ENCODE results near the gene DLG5.

The DLG5 gene

GRCh38 chr10:77960829-77961329 lies 34.3 kb upstream of the DLG5 start:
- Mint-ChIP-seq H3K27ac (no peak overlapping the region), H3K4me1 (ENCODE audit: low read depth) (no peaks in the 10 kb centered on the region), H3K4me3 (no peak overlapping the region), H3K9me3 (ENCODE audit: low read depth) (no peaks in the 10 kb centered on the region), H3K36me3 (no peaks in the 10 kb centered on the region), H3K27me3 (peaks cover 2% of the 10 kb centered on the region)

GRCh38 chr10:77959887-77960455 lies 33.4 kb upstream of the DLG5 start:
- no peak overlapping the region for H3K4me3 Mint-ChIP-seq
- H3K27me3 Mint-ChIP-seq = peaks cover 2% of the 10 kb centered on the region
- H3K36me3 Mint-ChIP-seq = no peaks in the 10 kb centered on the region
- no peak overlapping the region for H3K27ac Mint-ChIP-seq
- no peaks in the 10 kb centered on the region for H3K9me3 Mint-ChIP-seq (ENCODE audit: low read depth)
- H3K4me1 Mint-ChIP-seq (ENCODE audit: low read depth) = no peaks in the 10 kb centered on the region

GRCh38 chr10:77959384-77959783 lies 32.8 kb upstream of the DLG5 start:
- H3K4me3 Mint-ChIP-seq = no peak overlapping the region
- H3K4me1 Mint-ChIP-seq (ENCODE audit: low read depth) = no peaks in the 10 kb centered on the region
- H3K9me3 Mint-ChIP-seq (ENCODE audit: low read depth) = no peaks in the 10 kb centered on the region
- peaks cover 2% of the 10 kb centered on the region for H3K27me3 Mint-ChIP-seq
- no peaks in the 10 kb centered on the region for H3K36me3 Mint-ChIP-seq
- H3K27ac Mint-ChIP-seq = no peak overlapping the region

- H3K27me3 Mint-ChIP-seq = peaks cover 1% of the 10 kb centered on the region
- H3K4me3 Mint-ChIP-seq = no peak overlapping the region
- peaks cover 3% of the 10 kb centered on the region for H3K36me3 Mint-ChIP-seq
Measured at GRCh38 chr10:77955136-77955535, 28.6 kb upstream of the DLG5 start.

GRCh38 chr10:77949167-77949566 lies 22.6 kb upstream of the DLG5 start:
- H3K36me3 Mint-ChIP-seq = peaks cover 8% of the 10 kb centered on the region
- no peak overlapping the region for H3K27ac Mint-ChIP-seq
- H3K27me3 Mint-ChIP-seq = peaks cover 15% of the 10 kb centered on the region

More at GRCh38 chr10:77955136-77955535, 28.6 kb upstream of the DLG5 start:
- H3K9me3 Mint-ChIP-seq (ENCODE audit: low read depth) = peaks cover 5% of the 10 kb centered on the region
- H3K27ac Mint-ChIP-seq = no peak overlapping the region
- no peaks in the 10 kb centered on the region for H3K4me1 Mint-ChIP-seq (ENCODE audit: low read depth)

GRCh38 chr10:77946084-77946483 lies 19.5 kb upstream of the DLG5 start:
- peaks cover 20% of the 10 kb centered on the region for H3K27me3 Mint-ChIP-seq
- no peak overlapping the region for H3K4me3 Mint-ChIP-seq
- peaks cover 8% of the 10 kb centered on the region for H3K36me3 Mint-ChIP-seq
- H3K9me3 Mint-ChIP-seq (ENCODE audit: low read depth) = peaks cover 5% of the 10 kb centered on the region
- H3K4me1 Mint-ChIP-seq (ENCODE audit: low read depth) = no peaks in the 10 kb centered on the region
- H3K27ac Mint-ChIP-seq = no peak overlapping the region

More at GRCh38 chr10:77949167-77949566, 22.6 kb upstream of the DLG5 start:
- Mint-ChIP-seq H3K9me3 (ENCODE audit: low read depth) (peaks cover 5% of the 10 kb centered on the region), H3K4me3 (no peak overlapping the region), H3K4me1 (ENCODE audit: low read depth) (no peaks in the 10 kb centered on the region)

- Mint-ChIP-seq H3K4me1 (ENCODE audit: low read depth) (no peaks in the 10 kb centered on the region), H3K9me3 (ENCODE audit: low read depth) (no peaks in the 10 kb centered on the region), H3K27me3 (peaks cover 19% of the 10 kb centered on the region), H3K36me3 (peaks cover 2% of the 10 kb centered on the region), H3K4me3 (no peak overlapping the region), H3K27ac (no peak overlapping the region)
Measured at GRCh38 chr10:77944519-77944918, 18.0 kb upstream of the DLG5 start.

GRCh38 chr10:77943121-77943901 lies 16.8 kb upstream of the DLG5 start:
- Mint-ChIP-seq H3K36me3 (no peaks in the 10 kb centered on the region), H3K27me3 (peaks cover 14% of the 10 kb centered on the region), H3K27ac (no peak overlapping the region), H3K9me3 (ENCODE audit: low read depth) (no peaks in the 10 kb centered on the region), H3K4me1 (ENCODE audit: low read depth) (no peaks in the 10 kb centered on the region), H3K4me3 (no peak overlapping the region)

GRCh38 chr10:77941790-77942189 lies 15.2 kb upstream of the DLG5 start:
- Mint-ChIP-seq H3K4me3 (no peak overlapping the region), H3K9me3 (ENCODE audit: low read depth) (no peaks in the 10 kb centered on the region), H3K36me3 (no peaks in the 10 kb centered on the region), H3K4me1 (ENCODE audit: low read depth) (no peaks in the 10 kb centered on the region), H3K27ac (no peak overlapping the region), H3K27me3 (peaks cover 14% of the 10 kb centered on the region)

GRCh38 chr10:77940627-77941026 lies 14.1 kb upstream of the DLG5 start:
- Mint-ChIP-seq H3K4me3 (no peak overlapping the region), H3K36me3 (no peaks in the 10 kb centered on the region), H3K9me3 (ENCODE audit: low read depth) (no peaks in the 10 kb centered on the region), H3K4me1 (ENCODE audit: low read depth) (no peaks in the 10 kb centered on the region), H3K27me3 (peaks cover 10% of the 10 kb centered on the region), H3K27ac (no peak overlapping the region)

GRCh38 chr10:77940225-77940624 lies 13.7 kb upstream of the DLG5 start:
- peaks cover 10% of the 10 kb centered on the region for H3K27me3 Mint-ChIP-seq
- no peaks in the 10 kb centered on the region for H3K4me1 Mint-ChIP-seq (ENCODE audit: low read depth)
- no peak overlapping the region for H3K4me3 Mint-ChIP-seq
- no peak overlapping the region for H3K27ac Mint-ChIP-seq
- no peaks in the 10 kb centered on the region for H3K36me3 Mint-ChIP-seq
- no peaks in the 10 kb centered on the region for H3K9me3 Mint-ChIP-seq (ENCODE audit: low read depth)

GRCh38 chr10:77939561-77940001 lies 13.0 kb upstream of the DLG5 start:
- Mint-ChIP-seq H3K4me1 (ENCODE audit: low read depth) (no peaks in the 10 kb centered on the region), H3K27me3 (peaks cover 10% of the 10 kb centered on the region)

GRCh38 chr10:77936697-77937567 lies 10.4 kb upstream of the DLG5 start:
- H3K36me3 Mint-ChIP-seq = no peaks in the 10 kb centered on the region
- no peaks in the 10 kb centered on the region for H3K9me3 Mint-ChIP-seq (ENCODE audit: low read depth)
- H3K4me3 Mint-ChIP-seq = no peak overlapping the region
- no peaks in the 10 kb centered on the region for H3K4me1 Mint-ChIP-seq (ENCODE audit: low read depth)
- peaks cover 6% of the 10 kb centered on the region for H3K27me3 Mint-ChIP-seq
- H3K27ac Mint-ChIP-seq = no peak overlapping the region

More at GRCh38 chr10:77939561-77940001, 13.0 kb upstream of the DLG5 start:
- H3K36me3 Mint-ChIP-seq = no peaks in the 10 kb centered on the region
- no peaks in the 10 kb centered on the region for H3K9me3 Mint-ChIP-seq (ENCODE audit: low read depth)
- H3K27ac Mint-ChIP-seq = no peak overlapping the region
- no peak overlapping the region for H3K4me3 Mint-ChIP-seq

GRCh38 chr10:77932016-77932715 lies 5.6 kb upstream of the DLG5 start:
- Mint-ChIP-seq H3K4me3 (no peak overlapping the region), H3K27ac (no peak overlapping the region), H3K27me3 (peaks cover 22% of the 10 kb centered on the region), H3K36me3 (no peaks in the 10 kb centered on the region), H3K9me3 (ENCODE audit: low read depth) (no peaks in the 10 kb centered on the region), H3K4me1 (ENCODE audit: low read depth) (peaks cover 7% of the 10 kb centered on the region)

All from activated naive CD8-positive, alpha-beta T cell (primary cell).